Embryonic facial prominence (tissue), 1 donor: ENCODE data around the gene ZNF841.
"Not testable (repeated sequence)": the region's sequence is repeated elsewhere in the genome, so short reads cannot be mapped to it uniquely, and the experiment has no call there.

Source experiments
- DNase-seq: peaks from one replicate; pipeline ENCODE4 v3.0.0-alpha.2; 2016; ENCODE audit errors: extremely low spot score

The ZNF841 gene

DNA sequence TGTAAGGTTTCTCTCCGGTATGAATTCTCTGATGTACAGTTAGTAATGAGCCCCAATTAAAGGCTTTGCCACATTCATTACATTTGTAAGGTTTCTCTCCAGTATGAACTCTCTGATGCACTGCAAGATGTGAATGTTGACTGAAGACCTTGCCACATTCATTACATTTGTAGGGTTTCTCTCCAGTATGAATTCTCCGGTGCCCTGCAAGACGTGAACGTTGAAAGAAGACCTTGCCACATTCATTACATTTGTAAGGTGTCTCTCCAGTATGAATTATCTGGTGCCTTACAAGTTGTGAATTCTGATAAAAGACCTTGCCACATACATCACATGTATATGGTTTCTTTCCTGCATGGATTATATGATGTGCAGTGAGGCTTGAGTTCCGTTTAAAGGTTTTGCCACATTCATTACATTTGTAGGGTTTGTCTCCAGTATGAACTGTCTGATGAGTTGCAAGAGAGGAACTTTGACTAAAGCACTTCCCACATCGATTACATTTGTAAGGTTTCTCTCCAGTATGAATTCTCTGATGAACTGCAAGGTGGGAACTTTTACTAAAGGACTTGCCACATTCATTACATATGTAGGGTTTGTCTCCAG is 29.2 kb downstream of the ZNF841 start:
- DNase-seq, result no peak

DNA sequence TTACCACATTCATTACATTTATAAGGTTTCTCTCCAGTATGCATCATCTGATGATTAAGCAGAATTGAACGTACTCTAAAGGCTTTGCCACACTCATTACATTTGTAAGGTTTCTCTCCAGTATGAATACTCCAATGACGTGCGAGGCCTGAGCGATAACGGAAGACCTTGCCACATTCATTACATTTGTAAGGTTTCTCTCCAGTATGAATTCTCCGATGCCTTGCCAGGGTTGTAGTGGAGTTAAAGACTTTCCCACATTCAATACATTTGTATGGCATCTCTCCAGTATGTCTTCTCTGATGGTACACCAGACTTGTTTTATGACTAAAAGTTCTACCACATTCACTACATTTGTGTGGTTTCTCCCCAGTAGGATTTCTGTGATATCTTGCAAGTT is 30.2 kb downstream of the ZNF841 start:
- DNase-seq, result no peak

DNA sequence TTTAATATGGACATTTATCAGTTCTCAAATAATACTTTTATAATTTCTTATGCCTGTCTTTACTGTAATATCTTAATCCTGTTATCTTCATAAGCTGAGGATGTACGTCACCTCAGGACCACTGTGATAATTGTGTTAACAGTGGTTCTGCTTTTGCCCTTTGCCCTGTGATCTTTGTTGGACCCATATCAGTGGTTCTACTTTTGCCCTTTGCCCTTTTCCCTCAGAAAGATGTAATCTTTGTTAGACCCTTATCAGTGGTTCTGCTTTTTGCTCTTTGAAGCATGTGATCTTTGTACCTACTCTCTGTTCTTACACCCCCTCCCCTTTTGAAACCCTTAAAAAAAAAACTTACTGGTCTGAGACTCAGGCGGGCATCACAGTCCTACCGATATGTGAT is 39.1 kb downstream of the ZNF841 start:
- DNase-seq, result not testable (repeated sequence)

DNA sequence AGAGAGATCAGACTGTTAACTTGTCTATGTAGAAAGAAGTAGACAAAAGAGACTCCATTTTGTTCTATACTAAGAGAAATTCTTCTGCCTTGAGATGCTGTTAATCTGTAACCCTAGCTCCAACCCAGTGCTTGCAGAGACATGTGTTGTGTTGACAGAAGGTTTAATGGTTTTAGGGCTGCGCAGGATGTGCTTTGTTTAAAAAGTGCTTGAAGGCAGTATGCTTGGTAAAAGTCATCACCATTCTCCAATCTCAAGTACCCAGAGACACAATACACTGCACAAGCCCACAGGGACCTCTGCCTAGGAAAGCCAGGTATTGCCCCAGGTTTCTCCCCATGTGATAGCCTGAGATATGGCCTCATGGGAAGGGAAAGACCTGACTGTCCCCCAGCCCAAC is 43.8 kb downstream of the ZNF841 start:
- not testable (repeated sequence) for DNase-seq

DNA sequence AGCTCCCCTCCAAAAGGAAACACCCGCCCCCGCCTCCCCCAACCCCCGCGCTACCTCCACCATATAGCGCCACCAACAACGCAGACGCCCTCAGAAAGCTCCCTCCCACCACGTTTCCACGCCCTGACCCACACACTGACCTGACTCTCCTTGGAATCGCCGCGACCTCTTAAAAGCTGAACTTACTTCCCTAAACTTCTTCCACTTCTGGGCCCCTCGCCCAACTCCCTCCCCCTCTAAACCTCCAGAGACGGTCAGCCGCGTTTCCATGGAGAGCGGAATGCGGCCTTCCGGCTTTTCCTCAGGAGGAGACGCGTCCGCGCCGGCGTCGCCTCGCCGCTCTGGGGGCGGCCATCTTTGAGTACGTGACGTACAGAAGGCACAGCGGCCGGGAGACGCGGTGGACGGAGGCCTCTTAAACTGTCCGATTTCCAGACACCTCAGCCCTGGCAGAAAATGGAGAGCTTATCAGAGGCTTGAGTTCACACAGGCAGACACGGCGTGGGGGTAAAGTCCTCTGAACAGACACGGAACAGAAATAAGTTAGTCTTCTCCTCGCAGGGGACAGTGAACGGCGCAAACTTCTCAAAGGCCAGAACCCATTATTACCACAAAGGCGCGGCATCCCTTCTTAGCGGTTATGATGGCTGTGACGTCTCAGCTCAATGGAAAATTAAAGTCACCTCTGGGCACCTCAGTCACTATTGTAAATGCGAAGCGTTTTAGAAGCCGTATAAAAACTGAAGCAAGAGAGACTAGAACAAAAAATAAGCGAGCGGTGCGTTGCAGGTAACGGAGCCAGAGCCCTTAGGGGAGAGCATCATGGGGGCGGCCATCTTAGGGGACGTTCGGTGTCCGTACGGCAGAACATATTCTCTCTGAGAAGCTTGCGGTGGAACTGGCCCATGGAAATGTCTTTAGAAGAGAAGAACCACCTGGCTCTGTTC is 46.7 kb downstream of the ZNF841 start, which contains the start of gene ZNF432:
TSS of gene ZNF432 (minus strand) at position 284 of the 947 bp plus-strand sequence. CDS start 1,970 bp downstream, outside the sequence.
- peak; percentile 87 for DNase-seq

DNA sequence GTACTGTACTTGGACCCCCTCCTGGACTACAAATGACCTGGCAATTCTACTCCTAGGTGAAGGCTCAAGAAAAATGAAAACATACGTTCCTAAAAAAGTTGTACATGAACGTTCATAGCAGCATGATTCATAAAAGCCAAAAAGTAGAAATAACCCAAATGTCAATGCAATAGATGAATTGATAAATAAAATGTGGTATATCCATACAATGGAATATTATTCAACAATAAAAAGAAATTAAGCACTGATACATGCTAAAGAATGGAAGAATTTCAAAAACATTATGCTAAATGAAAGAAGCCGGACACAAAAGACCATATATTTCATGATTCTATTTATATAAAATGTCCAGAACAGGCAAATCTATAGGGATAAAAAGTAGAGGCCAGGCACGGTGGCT is 56.4 kb downstream of the ZNF841 start:
- DNase-seq, result no peak

DNA sequence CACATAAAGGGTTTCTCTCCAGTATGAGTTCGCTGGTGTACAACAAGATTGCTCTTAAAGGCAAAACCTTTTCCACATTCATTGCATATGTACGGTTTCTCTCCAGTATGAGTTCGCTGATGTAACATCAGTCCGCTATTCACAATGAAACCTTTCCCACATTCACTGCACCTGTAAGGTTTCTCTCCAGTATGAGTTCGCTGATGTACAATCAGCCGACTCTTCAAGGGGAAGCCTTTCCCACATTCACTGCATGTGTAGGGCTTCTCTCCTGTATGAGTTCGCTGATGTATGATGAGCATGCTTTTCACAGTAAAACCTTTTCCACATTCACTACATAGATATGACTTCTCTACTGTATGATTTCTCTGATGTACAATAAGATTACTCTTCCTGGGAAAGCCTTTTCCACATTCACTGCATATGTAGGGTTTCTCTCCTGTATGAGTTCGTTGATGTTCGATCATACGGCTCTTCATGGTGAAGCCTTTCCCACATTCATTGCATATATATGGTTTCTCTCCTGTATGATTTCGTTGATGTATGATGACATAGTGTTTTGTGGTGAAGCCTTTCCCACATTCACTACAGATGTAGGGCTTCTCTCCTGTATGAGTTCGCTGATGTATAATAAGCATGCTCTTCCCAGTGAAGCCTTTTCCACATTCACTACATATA is 61.4 kb downstream of the ZNF841 start:
- no peak for DNase-seq

DNA sequence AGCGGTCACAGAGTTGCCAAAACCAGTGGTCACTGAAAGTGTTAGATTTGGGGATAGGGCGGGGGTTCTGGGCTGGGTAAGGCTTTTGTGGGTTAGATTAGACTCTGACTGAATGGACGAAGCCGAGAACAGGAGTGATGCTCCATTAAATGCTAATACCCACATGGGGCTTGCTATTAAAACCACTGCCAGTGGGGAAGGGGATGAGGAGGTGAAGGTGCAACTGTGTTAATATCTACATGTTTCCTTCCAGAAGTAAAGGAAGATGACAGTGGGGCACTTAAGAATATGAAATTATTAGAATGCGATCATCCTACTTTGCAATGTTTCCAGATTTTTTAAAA is 66.8 kb downstream of the ZNF841 start:
- no peak for DNase-seq

DNA sequence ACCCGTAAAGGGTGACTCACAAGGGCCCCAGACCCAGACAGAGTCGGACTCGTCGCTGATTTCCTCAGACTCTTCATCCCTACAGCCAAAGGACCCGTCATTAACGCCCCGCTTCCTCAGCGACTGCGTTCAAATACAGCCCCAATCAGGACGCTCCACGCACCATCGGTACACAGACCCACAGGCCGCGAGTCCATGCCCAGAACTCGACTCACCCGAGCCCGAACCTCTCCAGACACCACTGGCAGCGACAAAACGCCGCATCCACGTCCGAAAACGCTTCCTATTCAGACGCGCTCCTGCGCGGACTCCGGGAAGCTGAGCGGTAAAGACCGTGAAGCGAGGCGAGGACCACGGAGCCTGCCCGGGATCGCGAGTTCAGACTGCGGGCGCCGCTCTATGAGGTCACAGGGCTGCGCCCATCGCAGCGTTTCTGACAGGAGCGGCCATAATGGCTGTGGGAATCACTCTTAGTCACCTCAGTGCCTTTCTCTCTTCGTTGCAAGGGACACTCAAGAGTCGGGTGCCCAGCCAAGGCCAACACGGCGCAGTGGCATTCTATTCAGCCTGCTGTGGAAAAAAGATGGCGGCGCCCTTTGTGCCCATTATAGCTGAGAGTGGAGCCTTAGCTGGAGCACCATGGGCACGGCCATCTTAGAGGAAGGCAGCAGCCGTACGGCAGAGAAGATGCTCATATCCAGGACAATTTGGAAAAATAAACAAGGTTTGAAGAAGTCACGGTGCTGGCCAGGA is 67.4 kb downstream of the ZNF841 start, which contains the start of gene ZNF614:
TSS of gene ZNF614 (minus strand) at position 353 of the 753 bp plus-strand sequence. CDS start 2,634 bp downstream, outside the sequence.
- DNase-seq, result peak; percentile 86

DNA sequence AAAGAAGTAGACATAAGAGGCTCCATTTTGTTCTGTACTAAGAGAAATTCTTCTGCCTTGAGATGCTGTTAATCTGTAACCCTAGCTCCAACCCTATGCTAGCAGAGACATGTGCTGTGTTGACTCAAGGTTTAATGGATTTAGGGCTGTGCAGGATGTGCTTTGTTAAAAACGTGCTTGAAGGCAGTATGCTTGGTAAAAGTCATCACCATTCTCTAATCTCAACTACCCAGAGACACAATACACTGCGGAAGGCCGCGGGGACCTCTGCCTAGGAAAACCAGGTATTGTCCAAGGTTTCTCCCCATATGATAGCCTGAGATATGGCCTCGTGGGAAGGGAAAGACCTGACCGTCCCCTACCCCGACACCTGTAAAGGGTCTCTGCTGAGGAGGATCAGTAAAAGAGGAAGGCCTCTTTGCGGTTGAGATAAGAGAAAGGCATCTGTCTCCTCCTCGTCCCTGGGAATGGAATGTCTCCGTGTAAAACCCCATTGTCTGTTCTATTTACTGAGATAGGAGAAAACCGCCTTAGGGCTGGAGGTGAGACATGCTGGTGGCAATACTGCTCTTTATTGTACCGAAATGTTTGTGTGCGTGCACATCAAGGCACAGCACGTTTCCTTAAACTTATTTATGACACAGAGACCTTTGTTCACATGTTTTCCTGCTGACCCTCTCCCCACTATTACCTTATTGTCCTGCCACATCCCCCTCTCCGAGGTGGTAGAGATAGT is 69.1 kb downstream of the ZNF841 start:
- not testable (repeated sequence) for DNase-seq

DNA sequence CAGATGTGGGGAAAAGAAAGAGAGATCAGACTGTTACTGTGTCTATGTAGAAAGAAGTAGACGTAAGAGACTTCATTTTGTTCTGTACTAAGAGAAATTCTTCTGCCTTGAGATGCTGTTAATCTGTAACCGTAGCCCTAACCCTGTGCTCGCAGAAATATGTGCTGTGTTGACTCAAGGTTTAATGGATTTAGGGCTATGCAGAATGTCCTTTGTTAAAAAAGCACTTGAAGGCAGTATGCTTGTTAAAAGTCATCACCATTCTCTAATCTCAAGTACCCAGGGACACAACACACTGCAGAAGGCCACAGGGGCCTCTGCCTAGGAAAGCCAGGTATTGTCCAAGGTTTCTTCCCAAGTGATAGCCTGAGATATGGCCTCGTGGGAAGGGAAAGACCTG is 71.1 kb downstream of the ZNF841 start:
- not testable (repeated sequence) for DNase-seq

DNA sequence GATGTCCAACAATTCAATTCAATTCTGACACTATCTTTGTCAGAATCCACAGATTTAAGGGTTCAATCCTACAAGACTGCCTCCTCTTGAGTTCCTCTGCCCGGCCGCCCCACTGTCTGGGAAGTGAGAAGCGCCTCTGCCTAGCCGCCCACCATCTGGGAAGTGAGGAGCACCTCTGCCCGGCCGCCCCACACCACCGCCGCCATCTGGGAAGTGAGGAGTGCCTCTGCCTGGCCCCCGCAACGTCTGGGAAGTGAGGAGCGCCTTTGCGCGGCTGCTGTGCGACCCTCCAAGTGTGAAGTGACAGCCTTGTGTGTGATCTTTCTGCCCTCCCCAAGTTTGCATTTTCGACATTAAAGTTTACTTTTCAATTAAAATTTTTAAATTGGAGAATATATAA is 73.4 kb downstream of the ZNF841 start:
- DNase-seq, result no peak

DNA sequence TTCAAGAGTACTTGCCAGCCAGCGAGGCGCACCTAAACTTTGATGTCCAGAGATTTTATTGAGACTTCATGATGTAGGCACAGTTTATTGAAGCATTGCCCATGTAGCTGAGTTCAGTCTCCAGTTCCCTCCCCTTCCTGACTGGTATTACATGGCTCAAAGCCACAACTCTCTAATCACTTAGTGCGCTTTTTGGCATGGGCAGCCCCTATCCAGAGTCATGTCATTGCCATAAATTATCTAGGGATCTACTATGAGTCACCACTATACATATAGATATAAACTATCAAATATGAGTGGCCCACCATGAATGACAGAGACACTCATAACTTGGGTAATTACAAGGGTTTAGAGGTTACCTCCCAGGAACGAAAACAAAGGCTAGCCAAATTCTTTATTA is 75.1 kb downstream of the ZNF841 start:
- no peak for DNase-seq
